GM19023 (cell line): ENCODE results near the gene ASRGL1.

Experiments
- ATAC-seq: cut with Tn5 transposase; IDR thresholded peaks from one replicate; pipeline ENCODE4 v1.9.1; 2021; ENCODE audit warnings: mild to moderate bottlenecking, moderate library complexity; ENCODE audit not compliant: unreplicated experiment

The ASRGL1 gene

GRCh38 chr11:62392506-62392905, 55.3 kb downstream of the ASRGL1 start:
- no peak for ATAC-seq

- no peak for ATAC-seq
These were observed 55.9 kb downstream of the ASRGL1 start for GRCh38 chr11:62393061-62393611.

DNA sequence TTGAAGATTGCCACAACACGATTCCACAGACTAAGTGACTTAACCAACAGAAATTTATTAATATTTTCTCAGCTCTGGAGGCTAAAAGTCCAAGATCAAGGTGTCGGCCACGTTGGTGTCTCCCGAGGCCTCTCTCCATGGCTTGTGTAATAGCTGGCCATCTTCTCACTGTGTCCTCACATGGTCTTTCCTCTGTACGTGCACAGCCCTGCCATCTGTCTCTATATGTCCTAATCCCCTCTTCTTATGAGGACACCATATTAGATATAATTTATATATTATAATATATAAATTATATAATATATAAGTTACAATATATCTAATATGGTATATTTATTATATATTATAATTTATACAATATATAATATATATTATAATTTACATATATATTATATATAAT, 56.5 kb downstream of the ASRGL1 start:
- ATAC-seq, result no peak

GRCh38 chr11:62394825-62395538, 57.7 kb downstream of the ASRGL1 start:
- no peak for ATAC-seq

DNA sequence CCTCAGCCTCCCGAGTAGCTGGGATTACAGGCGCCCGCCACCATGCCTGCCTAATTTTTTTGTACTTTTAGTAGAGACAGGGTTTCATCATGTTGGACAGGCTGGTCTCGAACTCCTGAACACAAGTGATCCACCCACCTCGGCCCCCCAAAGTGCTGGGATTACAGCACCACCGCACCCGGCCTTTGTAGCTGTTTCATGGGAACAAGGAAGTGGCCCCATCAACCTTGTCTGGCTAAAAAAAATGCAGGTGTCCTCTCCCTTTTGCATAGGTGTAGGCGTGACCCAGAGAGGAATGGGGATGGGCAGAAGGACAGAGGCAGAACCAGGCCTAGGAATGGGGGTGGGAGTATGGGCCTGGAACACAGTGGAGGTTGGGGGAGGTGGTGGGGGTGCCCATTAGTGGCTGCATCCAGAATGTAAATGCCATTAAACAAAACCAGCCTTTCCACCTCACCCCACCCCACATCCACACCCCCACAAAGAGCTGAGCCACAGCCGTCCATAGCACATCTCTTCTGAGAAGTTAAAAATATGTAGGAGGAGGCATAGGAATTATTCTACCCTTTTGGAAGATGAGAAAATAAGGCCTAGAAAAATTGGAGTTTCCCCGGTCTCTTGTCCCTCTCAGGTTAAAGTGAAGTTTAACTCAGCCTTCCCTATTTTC, 58.8 kb downstream of the ASRGL1 start:
- ATAC-seq, result no peak

DNA sequence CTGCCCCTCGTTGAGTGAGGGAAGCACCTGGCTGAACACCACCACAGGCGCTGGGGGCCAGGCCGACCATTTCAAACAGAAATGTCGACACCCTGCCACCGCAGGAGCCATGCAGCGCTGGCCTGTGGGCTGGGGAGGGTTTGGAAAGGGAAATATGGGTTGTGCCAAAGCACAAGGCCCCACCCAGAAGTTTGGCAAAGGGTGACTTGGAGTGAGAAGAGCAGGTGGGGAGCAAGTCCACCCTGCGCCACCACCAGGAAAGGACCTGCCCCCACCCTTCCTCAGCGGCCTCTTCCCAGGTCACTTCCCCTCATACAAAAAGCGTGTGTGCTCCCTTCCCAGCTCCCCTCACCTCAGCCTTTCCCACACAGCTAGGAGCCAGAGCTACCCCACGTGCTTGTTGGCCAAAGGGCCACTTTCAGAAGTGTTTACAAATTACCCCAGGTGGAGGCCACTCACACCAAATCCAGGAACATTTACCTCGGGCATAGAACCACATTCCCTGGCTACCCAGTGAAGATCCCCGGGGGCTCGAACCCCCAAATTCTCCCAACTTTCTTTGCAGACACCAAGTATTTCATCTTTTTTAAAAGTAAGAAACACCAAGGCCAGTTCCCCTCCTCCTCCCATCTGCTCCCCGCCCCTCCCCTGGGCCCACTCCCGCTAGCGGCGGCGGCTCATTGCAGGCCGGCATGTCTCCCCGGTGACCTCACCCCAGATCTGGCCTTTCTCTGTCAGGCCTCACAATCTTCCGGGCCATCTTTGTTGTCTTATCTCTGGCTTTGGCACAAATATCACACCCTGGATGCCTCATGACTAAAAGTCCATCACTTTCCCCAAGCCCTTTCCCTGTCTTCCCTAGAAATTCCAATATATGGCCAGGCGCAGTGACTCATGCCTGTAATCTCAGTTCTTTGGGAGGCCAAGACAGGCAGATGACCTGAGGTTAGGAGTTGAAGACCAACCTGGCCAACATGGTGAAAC, 61.1 kb downstream of the ASRGL1 start:
- no peak for ATAC-seq

GRCh38 chr11:62399172-62399877, 62.1 kb downstream of the ASRGL1 start:
- ATAC-seq, result no peak

GRCh38 chr11:62399878-62400266, 62.6 kb downstream of the ASRGL1 start:
- ATAC-seq, result no peak

- ATAC-seq, result no peak
These were observed 63.0 kb downstream of the ASRGL1 start for GRCh38 chr11:62400281-62400680.

DNA sequence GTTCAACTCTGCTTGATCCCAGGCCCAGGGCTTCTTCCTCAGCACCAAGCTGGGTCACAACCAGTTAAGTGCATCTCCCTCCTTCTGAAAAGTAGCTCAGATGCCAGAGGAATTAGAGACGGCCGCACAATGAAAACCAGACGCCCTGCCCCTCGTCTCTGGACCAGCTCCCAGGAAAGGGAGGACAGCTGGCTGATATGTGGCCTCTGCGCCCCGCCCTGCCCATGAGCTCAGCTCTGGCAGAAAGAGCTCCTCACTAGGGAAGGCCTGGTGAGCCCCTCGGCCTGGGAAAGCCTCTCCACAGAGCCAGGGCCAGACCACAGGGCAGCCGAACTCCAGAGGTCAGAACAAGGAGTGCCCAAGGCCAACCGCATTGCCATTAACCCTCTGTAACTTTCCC, 63.5 kb downstream of the ASRGL1 start:
- no peak for ATAC-seq

- ATAC-seq, result no peak
These were observed 64.1 kb downstream of the ASRGL1 start for GRCh38 chr11:62401356-62401755.

GRCh38 chr11:62401811-62402210, 64.6 kb downstream of the ASRGL1 start:
- no peak for ATAC-seq

DNA sequence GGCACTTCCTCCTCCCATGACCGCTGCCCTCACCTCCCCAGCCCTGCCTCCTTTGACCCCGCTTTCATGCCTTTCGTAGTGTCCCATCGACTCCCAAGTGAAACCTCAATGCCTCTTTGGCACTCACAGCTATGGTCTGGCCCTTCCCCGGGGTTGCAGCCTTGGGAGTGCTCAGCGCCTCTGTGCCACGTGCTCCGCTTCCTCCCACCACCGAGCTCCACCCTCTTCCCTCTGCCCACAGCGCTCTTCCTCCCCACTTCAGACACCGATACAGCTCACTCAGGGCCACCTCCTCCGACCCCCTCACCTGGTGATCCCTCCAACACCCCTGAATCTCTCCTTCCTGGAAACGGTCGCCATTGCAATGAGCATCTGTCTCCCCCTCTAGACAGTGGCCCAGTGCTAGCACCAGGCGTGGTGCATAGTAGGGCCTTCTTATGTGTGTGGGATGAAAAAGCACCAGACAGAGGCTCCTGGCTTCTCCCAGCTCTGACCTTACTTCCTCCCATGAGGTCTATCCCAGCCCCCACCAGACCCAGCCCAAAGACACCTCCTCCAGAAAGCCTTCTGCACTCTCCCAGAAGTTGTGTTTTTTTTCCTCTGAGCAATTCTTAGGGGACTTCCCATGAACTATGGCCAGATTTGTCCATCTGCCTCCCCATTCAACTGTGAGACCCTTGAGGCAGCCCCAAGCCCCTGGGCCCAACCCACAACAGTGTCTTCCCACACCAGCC, 65.1 kb downstream of the ASRGL1 start:
- ATAC-seq, result no peak

DNA sequence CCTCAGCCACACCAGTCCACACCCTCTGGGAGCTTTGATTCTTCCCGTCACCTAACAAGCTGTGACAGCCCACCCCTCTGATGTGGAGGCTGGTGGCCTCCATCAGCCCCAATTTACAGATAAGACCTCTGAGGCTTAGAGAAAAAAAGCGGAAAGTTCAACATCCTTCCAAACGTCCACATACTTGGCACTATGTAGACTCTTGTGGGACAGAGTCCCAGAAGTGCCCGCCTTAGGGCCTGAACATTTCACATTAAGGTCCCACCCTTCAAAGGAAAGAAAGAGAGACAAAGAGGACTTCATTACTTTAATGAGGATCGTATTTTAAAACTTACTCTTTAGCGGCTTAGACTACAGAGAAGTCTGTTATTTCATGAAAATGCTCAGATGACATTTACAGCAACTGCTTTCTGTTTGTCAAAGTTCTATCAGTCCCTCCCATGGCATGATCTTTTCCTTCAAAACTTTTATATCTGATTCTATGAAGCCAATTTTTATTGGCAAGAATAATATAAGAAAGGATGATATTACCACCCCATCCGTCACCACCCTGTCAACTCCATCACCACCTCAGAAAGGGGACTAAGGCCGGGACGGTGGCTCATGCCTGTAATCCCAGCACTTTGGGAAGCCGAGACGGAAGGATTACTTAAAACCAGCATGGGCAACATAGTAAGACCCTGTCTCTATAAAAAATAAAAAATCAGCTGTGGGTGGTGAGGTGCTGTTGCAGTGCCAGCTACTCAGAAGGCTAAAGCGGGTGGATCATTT, 65.9 kb downstream of the ASRGL1 start:
- no peak for ATAC-seq

- ATAC-seq, result no peak
These were observed 67.2 kb downstream of the ASRGL1 start for GRCh38 chr11:62404435-62404834.

DNA sequence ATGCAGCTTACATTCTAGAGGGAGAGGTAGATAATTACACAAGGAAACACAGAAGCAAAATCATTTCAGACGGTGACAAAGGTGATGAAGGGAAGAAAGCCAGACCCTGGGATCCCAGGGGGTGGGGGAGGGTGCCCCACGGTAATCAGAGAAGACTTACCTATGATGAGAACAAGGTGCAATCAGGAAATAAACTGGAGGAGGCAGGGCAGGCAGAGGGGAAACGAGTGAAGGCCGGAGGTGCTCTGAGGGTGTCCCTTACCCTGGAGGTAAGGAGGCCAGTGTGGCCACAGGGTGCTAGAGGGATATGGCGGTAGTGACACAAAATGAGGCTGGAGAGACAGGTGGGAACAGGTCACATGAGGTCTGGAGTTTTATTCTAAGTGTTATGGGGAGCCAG, 67.7 kb downstream of the ASRGL1 start:
- no peak for ATAC-seq

GRCh38 chr11:62406034-62406433, 68.8 kb downstream of the ASRGL1 start:
- no peak for ATAC-seq

DNA sequence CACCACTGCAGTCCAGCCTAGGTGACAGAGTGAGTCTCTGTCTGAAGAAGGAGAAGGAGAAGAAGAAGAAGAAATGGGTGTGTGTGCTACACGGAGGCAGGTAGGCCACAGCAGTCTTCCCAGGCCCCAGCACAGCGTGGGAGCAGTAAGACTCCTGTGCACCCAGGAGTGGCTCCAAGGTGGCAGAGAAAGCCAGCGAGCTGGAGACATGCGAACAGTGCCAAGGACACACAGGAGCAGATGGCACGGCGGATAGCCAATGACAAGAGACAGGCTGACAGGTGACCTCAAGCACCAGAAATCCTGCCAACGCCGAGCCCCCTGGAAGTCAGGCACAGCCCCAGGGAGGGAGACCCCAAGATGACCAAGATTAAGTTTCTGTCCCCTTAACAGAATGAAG, 72.6 kb downstream of the ASRGL1 start:
- no peak for ATAC-seq

- ATAC-seq, result no peak
These were observed 73.7 kb downstream of the ASRGL1 start for GRCh38 chr11:62410972-62411371.
